ENCODE measurements around the gene DOCK2.

- TF ChIP-seq CTCF (IDR thresholded peaks at IDR 0.05) (no peak), POLR2AphosphoS5 (IDR thresholded peaks at IDR 0.05) (no peak), POLR2A (IDR thresholded peaks at IDR 0.05) (no peak)
These were observed 280.4 kb downstream of the DOCK2 start for GRCh38 chr5:169917500-169917899.

Data from upper lobe of left lung (tissue), 4 donors.